GM12801 (cell line): ENCODE results near the gene TCP11.

Experiments
- TF ChIP-seq, protein P1 (sequence below): IDR thresholded peaks from one replicate; pipeline ENCODE4 v1.5.1; 2011; ENCODE audit warnings: control low read depth; ENCODE audit not compliant: insufficient read length; ENCODE audit errors: extremely low read depth

Gene TCP11

DNA sequence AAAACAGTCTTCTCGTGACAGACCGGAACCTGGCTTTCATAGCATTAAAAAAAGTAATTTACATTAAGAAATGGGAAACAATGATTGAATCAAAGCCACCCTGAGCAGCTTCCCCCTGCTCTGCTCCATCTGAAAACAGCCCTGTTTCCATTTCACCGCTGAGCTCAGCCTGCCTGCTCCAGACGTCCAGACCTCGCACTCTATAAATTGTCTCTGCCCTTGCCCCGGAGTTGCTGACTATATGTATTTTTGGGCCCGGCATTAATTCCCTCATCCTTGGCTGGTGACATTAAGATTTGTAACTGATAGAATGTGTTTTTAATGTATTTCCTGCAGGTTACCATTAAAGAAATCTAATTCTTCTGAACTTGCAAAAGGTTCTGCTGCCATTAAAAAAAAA is 22.7 kb upstream of the TCP11 start:
- TF ChIP-seq, protein P1, sequence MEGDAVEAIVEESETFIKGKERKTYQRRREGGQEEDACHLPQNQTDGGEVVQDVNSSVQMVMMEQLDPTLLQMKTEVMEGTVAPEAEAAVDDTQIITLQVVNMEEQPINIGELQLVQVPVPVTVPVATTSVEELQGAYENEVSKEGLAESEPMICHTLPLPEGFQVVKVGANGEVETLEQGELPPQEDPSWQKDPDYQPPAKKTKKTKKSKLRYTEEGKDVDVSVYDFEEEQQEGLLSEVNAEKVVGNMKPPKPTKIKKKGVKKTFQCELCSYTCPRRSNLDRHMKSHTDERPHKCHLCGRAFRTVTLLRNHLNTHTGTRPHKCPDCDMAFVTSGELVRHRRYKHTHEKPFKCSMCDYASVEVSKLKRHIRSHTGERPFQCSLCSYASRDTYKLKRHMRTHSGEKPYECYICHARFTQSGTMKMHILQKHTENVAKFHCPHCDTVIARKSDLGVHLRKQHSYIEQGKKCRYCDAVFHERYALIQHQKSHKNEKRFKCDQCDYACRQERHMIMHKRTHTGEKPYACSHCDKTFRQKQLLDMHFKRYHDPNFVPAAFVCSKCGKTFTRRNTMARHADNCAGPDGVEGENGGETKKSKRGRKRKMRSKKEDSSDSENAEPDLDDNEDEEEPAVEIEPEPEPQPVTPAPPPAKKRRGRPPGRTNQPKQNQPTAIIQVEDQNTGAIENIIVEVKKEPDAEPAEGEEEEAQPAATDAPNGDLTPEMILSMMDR = no peak

GRCh38 chr6:35161776-35162607 is 20.9 kb upstream of the TCP11 start:
- TF ChIP-seq, protein P1 = no peak

- TF ChIP-seq, protein P1 = no peak
Observed at GRCh38 chr6:35161266-35161665, 20.1 kb upstream of the TCP11 start.

DNA sequence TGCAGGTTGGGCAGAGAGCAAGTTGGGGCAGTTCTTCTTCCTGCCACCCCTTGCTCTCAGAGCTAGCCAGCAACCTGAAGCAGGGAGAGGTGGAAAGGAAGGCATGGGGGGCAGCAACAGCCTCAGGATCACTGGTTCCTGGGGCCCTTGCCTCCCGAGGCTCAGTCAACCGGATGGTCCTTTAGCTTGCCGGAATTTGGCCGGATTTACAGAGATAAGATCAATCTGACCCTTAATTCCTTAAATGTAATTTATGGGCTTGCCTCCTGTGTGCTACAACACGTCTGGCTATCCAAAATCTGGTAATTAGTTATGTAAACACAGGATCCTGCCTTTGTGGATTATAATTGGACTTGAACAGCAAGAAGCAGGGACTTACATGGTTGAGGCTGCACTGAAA is 19.5 kb upstream of the TCP11 start:
- TF ChIP-seq, protein P1 = no peak

GRCh38 chr6:35158520-35158919 is 17.4 kb upstream of the TCP11 start:
- TF ChIP-seq, protein P1 = no peak

- TF ChIP-seq, protein P1 = no peak
Observed at GRCh38 chr6:35154947-35155346, 13.8 kb upstream of the TCP11 start.

DNA sequence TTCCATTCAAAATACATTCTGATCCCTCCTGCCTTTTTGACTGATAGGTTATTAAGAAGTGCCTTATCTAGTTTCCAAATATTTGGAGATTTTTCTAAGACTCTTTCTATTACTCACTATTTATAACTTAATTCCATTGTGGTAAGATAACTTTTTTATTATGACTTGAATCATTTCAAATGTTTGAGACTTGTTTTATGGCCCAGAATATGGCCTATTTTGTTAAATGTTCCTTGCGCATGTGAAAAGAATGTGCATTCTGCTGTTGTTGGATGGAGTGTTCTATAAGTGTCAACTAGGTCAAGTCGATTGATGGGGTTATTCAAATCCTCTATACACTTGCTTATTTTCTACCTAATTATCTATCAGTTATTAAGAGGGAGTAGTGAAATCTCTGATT is 13.1 kb upstream of the TCP11 start:
- TF ChIP-seq, protein P1 = no peak
